NCI-H1694 treated with DMSO at 0.1 percent for 48 hours (cell line): Measurements from ENCODE around the gene GOLGA8J.
A peak's percentile ranks its signal among the peaks of the same experiment; 100 is the strongest.
"Not testable (repeated sequence)": the region's sequence is repeated elsewhere in the genome, so short reads cannot be mapped to it uniquely, and the experiment has no call there.

ENCODE experiments used
- DNase-seq: peaks from one replicate; lab custom pipeline; 2025; lab: John Stamatoyannopoulos, UW

Gene GOLGA8J, protein sequence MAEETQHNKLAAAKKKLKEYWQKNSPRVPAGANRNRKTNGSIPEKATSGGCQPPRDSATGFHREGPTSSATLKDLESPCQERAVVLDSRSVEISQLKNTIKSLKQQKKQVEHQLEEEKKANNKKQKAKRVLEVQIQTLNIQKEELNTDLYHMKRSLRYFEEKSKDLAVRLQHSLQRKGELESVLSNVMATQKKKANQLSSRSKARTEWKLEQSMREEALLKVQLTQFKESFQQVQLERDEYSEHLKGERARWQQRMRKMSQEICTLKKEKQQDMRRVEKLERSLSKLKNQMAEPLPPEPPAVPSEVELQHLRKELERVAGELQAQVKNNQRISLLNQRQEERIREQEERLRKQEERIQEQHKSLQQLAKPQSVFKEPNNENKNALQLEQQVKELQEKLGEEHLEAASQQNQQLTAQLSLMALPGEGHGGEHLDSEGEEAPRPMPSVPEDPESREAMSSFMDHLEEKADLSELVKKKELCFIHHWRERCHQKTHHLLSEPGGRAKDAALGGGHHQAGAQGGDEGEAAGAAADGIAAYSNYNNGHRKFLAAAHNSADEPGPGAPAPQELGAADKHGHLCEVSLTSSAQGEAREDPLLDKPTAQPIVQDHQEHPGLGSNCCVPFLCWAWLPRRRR

DNA sequence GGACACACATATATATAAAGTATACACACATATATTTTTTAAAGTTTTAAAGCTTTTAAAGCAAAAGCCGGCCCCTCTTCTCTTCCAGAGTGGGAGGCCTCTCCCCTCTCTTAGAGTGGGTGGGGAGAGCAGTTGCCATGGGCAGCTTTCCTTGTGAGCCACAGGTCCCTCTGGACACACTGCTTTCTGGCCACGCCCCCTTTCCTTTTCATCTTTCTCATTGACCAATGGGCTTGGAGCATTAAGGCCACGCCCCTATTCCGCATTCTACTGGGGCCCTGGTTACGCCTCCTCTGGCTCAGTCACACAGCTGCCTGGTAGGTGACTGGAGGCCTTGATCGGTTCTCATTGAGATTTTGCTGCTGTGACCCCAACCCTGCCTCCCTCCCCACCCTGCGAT is at the start of gene GOLGA8J:
Gene GOLGA8J, plus strand, starts transcription at position 301 of the 400 bp plus-strand sequence. Its CDS starts 98 bp downstream, at position 399.
- DNase-seq: not testable (repeated sequence)

DNA sequence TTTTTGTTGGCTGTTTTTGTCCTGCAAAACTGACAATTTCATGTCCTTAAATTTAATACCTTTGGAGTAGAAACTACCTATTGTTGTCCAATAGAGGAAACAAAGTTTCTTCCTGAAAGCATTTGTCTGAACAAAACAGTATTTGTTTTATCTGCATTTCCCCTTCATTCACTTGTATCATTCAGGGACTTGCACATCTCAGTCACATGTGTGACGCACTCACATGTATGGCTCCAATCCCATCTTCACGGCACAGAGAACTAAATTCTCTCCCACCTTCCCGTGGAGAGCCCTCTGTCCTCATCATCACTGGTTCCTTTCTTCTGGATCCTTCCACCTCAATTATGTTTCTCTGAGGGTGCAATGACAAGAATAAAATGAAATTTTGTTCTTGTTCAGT is 49.5 kb upstream of the GOLGA8J start:
- no peak for DNase-seq

DNA sequence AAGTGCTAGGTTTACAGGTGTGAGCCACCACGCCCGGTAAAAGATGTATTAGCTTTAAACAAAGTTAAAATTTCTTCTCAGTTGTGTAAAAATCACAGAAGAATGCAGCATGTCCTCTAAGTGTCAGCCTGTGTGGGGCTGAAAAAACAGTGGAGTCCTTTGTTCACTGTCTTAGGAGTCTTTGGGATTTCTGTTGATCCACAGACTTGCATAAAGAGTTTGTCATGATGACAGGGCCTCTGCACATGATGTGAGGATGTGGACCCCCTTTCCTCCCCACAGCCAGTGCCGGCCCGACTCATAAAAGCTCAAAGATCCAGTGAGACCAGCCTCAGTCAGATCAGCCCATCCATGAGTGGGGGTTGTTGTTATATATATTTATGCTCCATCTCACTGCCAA is 49.0 kb upstream of the GOLGA8J start:
- DNase-seq: no peak

DNA sequence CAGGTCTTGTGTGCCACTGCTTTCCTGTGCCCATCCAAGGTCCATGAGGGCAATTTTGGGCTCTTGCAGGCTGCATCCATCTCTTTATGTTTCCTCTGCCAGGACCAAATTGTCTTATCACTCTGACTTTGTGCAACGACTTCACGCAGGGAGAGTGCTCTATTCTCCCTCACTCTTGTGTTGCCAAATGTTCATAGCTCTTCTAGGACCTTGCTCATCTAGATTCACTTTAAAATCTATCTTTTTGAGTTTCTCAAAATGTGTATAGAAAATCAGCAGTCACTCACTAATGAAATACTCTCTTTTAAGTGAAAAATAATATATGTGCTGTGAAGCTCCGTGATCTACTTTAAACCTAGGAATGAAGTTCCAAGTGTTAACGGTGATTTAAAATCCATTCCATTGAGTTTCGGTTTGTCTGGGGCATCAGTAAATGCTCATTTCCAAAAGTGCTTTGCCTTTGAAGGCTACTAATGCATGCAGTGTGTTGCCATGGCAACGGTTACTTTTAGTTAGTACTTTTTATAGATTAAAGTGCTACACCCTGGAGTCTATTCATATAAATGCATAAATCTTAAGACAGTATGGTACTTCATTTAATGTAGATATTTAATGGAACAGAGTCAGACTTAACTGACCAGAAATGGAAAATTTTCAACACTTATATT is 46.6 kb upstream of the GOLGA8J start:
- DNase-seq: no peak

DNA sequence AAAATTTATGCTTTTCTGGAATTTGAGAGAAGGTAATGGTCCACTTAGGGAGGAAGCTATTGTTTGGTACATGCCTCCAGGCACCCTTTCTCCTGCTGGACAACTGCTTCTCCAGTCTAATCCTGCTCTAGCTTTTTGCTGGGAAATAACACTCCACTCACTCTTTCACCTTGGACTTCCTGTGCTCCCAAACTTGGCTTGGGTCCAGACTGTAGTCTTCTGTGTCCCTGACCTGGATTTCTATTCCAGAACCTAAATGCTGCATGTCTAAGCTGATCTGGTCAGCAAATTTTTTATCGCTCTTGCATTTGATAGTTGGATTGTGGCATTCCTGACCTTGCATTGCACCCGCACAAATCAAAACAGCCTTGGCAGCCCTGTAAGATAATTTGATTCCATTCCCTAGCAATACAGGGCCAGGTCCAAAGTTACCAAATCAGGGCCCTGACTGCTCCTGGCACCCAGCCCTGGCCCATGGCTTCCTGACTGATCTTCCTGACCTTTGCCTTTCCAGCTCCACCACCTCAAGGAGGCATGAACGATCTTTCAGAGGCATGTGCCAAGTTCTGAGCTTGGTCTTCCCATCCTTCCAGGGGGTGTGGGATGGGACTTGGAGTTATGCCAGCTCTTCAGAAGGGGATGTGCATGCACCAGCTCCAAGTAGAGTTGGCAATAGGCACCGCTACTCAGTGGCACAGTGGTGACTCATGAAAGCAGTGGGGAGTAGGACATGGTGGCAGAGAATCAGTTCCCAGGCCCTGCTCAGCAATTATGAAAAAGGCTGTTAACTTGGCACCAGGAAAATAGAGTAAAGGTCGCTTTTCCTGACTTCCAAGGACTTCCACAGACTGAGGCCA is 43.9 kb upstream of the GOLGA8J start:
- no peak for DNase-seq

DNA sequence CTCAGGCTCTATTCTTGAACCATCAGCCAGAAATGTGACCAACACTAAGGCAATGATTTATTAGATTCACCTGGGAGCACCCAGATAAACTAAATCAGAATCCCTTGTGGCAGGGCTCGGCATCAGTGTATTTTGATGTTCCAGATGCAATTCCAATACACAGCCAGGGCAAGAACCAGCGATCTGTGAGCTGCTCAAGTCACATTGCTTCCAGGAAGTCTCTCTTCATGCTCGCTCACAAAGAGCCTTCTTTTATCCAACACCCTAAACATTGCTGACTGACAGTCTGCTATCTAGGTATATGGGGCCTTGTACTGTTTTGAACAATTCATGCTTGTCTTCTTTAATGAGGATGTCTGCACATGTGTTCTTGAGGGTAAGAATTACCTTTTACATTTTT is 40.9 kb upstream of the GOLGA8J start:
- no peak for DNase-seq

DNA sequence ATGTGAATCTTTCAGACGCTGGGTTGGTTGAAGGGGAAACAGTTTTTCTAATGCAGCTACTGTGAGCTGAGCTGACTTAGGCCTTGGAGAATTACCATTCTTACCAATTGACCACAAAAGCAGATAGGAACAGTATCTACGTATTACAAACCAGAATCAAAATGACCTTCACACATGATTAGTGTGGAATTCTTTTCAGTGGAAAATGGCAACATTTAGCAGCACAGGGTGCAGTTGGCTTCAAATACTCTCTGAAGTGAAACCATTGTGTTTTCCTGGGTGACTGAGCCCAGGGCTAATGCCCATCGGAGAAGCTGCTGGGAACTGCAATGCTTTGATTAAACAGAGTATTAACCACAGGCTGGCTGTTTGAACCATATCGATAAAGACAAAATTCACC is 40.2 kb upstream of the GOLGA8J start:
- no peak for DNase-seq

DNA sequence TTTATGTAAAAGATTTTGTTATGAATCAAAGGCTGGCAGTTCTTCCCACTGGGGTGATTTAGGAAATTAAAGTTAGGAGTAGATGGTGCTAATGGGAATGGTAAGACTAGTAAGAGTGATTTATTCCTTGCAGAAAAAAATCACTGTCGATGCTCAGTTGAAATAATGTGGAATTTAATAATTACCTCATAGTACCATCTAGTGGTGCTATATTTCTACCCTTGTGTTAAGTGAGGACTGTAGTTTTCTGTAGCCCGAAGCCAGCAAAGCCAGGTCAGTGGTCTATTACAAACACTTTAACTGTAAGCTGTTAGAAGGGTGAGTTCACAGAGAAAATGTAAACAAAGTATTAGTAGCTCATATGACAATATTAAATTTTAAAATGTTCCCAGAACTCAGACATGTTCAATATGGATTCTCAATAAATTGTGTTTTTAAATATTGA is 39.5 kb upstream of the GOLGA8J start:
- DNase-seq: peak; percentile 13

DNA sequence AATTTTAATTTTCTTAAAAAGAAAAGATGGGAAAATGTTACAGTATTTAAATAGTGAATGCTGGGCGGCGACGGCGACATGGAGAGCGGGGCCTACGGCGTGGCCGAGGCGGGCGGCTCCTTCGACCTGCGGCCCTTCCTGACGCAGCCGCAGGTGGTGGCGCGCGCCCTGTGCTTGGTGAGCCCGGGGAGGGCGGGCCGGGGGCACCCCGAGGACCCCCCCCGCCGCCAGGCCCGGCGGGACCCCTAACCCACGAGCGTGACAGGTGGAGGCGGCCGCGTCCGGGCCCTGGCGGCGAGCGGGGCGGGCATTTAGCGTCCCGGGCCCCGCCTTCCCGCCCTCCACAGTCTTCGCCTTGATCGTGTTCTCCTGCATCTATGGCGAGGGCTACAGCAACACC is 38.4 kb upstream of the GOLGA8J start:
- DNase-seq: no peak

DNA sequence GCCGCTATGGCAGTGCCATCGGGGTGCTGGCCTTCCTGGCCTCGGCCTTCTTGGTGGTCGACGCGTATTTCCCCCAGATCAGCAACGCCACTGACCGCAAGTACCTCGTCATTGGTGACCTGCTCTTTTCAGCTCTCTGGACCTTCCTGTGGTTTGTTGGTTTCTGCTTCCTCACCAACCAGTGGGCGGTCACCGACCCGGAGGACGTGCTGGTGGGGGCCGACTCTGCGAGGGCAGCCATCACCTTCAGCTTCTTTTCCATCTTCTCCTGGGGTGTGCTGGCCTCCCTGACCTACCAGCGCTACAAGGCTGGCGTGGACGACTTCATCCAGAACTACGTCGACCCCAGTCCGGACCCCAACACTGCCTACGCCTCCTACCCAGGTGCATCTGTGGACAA is 37.9 kb upstream of the GOLGA8J start:
- not testable (repeated sequence) for DNase-seq

DNA sequence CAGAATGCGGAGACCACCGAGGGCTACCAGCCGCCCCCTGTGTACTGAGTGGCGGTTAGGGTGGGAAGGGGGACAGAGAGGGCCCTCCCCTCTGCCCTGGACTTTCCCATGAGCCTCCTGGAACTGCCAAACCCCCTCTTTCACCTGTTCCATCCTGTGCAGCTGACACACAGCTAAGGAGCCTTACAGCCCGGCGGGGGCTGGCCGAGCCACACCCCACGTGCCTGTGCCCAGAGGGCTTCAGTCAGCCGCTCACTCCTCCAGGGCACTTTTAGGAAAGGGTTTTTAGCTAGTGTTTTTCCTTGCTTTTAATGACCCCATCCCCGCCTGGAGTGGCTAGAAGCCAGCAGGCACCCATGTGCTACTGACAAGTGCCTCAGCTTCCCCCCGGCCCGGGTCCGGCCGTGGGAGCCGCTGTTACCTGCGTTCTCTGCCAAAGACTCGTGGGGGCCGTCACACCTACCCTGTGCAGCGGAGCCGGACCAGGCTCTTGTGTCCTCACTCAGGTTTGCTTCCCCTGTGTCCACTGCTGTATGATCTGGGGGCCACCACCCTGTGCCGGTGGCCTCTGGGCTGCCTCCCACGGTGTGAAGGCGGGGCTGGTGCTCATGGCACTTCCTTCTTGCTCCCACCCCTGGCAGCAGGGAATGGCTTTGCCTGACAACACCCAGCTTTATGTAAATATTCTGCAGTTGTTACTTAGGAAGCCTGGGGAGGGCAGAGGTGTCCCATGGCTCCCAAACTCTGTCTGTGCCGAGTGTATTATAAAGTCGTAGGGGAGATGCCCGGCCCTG is 37.3 kb upstream of the GOLGA8J start:
- not testable (repeated sequence) for DNase-seq

DNA sequence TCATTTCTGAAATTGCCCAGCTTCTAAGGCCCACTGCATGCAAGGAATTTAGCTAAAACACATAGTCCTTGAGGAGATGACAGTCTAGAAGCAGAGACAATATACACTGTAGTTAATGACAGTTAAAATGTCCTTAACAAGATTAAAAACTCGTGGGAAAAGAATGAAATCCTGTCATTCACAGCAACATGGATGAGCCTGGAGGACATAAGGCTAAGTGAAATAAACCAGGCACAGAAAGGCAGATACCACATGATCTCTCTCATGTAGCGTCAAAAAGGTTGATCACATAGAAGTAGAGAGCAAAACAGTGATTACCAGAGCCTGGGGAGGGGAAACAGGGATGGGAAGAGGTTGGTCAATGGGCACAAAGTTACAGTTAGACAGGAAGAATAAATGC is 36.3 kb upstream of the GOLGA8J start:
- no peak for DNase-seq

DNA sequence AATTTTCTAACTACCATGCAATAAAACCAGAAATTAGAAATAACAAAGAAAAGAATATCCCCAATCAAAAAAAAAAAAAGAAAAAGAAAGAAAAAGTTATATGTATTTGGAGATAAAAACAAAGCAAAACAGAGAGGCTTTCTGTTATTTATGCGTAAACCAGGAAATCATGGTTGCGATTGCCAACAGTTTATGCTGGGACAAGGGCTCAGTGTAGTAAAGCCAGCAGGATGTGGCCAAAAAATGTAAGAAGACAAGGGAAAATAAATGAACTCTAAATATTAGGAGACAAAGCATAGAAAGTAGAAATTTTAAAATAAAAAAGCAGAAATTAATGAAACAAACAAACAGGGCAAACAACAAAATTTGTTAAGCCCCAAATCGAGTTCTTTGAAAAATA is 27.2 kb upstream of the GOLGA8J start:
- no peak for DNase-seq

DNA sequence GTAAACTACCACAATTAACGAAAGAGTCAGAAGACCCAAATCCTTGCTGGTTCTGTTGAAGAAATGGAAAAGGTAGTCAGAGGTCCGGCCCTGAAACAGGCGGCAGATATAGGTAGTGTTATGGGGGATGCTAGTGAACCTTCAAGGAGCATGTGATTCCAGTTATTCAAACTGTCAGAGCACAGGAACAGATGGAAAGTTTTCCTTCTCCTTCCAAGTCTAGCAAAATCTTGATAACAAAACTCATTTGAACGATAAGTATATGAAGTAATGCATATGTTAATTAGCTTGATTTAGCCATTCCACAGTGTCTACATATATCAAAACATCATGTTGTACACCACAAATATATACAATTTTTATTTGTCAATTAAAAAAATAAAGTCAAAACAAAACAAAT is 26.6 kb upstream of the GOLGA8J start:
- no peak for DNase-seq

DNA sequence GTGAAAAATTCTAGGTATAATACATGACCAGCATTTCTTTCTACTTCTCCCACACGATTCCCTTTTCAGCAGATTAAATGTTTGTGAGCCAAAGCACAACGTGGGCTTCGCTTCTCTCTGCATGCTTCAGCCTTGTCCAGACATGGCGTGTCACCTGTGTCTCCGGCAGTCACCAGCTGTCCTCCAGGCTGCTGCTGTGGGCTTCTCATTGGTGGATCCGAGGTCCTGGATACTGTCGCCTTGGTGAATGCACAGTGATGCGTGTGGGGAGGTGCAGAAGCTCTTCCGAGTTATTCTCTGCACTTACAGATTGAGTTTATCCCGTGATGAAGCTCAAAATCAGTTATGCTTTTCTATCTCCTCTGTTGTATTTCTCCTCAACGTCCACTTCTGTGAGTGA is 23.0 kb upstream of the GOLGA8J start:
- no peak for DNase-seq

DNA sequence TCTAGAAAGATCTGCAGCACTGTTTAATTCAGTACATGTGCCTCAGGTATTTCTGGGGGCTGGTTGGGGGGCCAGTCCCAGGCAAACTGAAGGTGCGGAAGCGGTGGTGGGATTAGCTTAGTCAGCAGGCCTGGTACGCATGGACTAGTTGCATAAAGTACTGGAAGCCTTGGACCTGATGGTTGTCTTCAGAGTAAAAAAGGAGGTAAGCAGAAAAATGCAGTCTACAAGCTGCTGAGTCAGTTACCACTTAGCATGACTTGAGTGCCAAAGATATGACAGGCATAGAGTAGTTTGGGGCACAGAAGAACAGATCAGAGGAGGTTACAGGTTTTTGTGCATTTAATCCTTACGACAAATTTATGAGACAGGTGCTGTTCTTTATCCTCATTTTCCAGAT is 19.9 kb upstream of the GOLGA8J start:
- DNase-seq: no peak

DNA sequence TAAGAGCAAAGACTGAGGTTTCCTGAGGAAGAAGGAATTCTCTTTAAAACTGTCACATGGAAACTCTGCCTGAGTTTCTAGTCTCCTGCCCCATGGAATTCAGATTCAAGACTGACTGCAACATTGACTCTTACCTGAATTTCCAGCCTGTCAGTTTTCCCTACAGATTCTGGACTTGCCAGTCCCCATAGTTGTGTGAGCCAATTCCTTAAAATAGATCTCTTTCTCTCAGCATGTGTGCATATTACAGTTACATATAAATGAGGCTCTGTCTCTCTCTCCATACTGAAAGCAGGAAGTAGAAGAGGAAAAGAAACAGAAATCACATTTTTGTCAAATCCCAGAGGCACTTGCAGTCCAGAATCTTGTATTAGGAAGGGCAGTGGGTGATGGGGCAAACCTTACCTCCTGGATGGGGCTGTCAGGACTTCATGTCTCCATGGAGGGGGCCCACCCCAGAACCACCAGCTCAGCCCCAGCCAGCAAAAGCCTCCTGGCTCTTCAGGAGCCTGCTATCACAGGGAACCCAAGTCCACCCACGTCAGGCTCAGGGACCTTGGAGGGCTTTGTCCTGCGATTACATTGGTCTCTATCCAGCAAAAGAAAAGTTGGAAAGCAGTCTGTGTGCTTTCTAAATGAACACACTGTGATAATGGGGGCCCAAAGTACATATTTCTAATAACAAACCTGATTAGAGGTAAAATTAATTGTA is 18.8 kb upstream of the GOLGA8J start:
- no peak for DNase-seq

DNA sequence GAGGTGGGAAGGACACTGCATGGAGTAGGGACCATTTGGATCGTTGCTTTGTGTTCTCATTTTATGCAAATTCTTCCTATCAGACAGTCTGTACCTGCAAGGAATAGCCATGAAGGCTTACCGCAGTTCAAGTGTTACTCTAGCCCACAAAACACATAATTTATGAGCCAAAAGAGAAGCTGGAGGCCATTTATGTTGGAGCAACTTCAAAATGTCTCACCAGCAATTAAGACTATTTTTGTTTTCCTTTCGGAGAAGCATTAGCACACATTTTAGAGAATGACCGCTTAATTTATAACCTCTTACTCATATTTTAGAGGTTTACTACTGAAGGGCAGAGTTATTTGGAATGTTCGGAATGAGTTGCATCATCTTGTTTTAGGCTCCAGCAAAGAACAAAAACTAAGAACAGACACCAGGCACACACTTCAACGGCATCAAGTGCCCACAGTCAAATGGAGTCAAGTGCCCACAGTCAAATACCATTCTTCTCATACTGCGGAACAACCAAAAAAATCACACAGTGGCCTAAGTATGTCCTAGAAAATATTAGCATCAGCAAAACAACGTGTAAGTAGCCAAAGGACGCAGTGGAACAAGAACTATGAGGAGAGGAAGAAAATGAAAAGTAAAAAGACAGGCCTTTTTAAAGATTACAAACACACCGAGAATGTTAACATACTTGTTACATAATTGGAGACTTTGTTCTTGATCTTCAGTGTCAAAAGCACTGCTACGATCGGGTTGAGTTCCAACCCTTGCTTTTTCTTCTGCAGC is 17.5 kb upstream of the GOLGA8J start:
- DNase-seq: no peak

DNA sequence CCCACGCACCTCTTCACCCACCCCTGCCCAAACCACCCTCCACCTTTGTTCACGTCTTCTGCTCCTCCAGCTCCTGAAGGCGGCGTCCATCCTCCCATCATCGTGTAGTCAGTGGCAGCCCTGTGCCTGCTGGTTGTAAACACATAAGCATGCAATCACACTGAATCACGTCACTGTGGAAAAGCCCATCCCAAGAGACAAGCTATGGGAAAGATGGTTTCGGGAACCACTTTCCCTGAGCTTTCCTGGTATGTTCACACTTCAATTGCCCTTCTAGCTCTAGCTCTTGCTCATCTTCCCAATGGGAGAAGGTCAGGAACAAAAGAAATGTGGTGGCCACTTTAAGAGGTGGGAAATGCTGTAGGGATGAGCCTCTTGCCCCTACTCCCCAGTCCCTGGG is 14.4 kb upstream of the GOLGA8J start:
- no peak for DNase-seq

DNA sequence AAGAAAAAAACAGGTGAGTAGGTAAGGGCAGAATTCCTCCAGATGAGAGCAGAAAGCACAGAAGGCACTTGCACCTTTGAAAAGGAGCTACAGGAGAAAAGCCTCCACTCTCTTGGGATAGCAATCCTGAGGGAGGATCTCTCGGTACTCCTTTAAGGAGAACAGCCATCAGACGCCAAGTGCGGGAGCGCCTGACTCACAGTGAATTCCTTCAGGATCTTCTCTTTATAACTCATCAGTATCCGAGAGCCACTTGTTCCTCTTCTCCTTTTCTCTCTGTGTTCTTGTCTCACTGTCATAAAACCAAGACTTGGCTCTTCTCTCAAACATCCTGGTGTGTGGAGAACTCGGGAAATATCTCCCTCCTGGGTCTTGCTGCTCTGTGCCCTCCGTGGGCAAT is 10.1 kb upstream of the GOLGA8J start:
- no peak for DNase-seq
